BLaER1 treated with 17β-estradiol and CSF1 and Interleukin-3, amounts not matched to agents 10 nM and 100 nM (cell line): ENCODE measurements around the gene WDHD1.

Experiments used
- H3K27ac ChIP-seq, 11 experiments: shearing (Covaris generic); formaldehyde crosslinking; 2 replicates each; pipeline ENCODE4 v1.8.1; 2022
- H3K27me3 ChIP-seq, 11 experiments: shearing (Covaris generic); formaldehyde crosslinking; 2 replicates each; pipeline ENCODE4 v1.8.1; 2022
- H3K36me3 ChIP-seq, 11 experiments: shearing (Covaris generic); formaldehyde crosslinking; 2 replicates each; pipeline ENCODE4 v1.8.1; 2022
- H3K4me1 ChIP-seq, 10 experiments: shearing (Covaris generic); formaldehyde crosslinking; 2 replicates each; pipeline ENCODE4 v1.8.1; 2022
- H3K4me2 ChIP-seq, 11 experiments: shearing (Covaris generic); formaldehyde crosslinking; 2 replicates each; pipeline ENCODE4 v1.8.1; 2022
- H3K4me3 ChIP-seq, 10 experiments: shearing (Covaris generic); formaldehyde crosslinking; 2 replicates each; pipeline ENCODE4 v1.8.1; 2022
- H3K9ac ChIP-seq, 11 experiments: shearing (Covaris generic); formaldehyde crosslinking; 2 replicates each; pipeline ENCODE4 v1.8.1; 2022
- H3K9me3 ChIP-seq, 11 experiments: shearing (Covaris generic); formaldehyde crosslinking; replicated peaks in 1 of 11; 2 replicates each; pipeline ENCODE4 v1.8.1; 2022
- H4K20me1 ChIP-seq, 11 experiments: shearing (Covaris generic); formaldehyde crosslinking; 2 replicates each; pipeline ENCODE4 v1.8.1; 2022
- Cebpa-rat ChIP-seq, 11 experiments: shearing (Covaris generic); IDR thresholded peaks; 2 replicates each; pipeline ENCODE4 v1.8.1; 2022

Gene WDHD1

GRCh38 chr14:54947230-54947629 is 79.7 kb downstream of the WDHD1 start:
- H3K9me3 ChIP-seq, result peaks cover 13 to 16% (median 14%) of the 10 kb centered on the region in 11 experiments

DNA sequence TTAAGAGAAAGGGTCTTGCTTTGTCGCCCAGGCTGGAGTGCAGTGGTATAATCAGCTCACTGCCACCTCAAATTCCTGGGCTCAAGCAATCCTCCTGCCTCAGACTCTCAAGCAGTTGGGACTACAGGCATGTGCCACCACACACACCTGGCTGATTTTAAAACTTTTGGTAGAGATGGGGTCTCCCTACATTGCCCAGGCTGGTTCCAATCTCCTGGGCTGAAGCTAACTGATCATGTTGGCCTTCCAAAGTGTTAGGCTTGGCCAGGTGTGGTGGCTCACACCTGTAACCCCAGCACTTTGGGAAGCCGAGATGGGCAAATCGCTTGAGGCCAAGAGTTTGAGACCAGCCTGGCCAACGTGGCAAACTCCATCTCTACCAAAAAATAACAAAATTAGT is 80.4 kb downstream of the WDHD1 start:
- Histone ChIP-seq H3K27ac (no peak overlapping the region), H3K4me3 (no peak overlapping the region), H3K4me1 (peaks cover 0 to 20% (median 10%) of the 10 kb centered on the region in 10 experiments; a peak in 15 of 20 replicates), H3K36me3 (peaks cover 10 to 78% (median 59%) of the 10 kb centered on the region in 11 experiments), H3K4me2 (no peak overlapping the region), H4K20me1 (no peaks in the 10 kb centered on the region), H3K9ac (no peak overlapping the region), H3K9me3 (peaks cover 13 to 16% (median 14%) of the 10 kb centered on the region in 11 experiments), H3K27me3 (no peaks in the 10 kb centered on the region)
- no peak for TF ChIP-seq Cebpa-rat (IDR thresholded peaks at IDR 0.05)

More at GRCh38 chr14:54947230-54947629, 79.7 kb downstream of the WDHD1 start:
- Histone ChIP-seq H3K36me3 (peaks cover 10 to 71% (median 58%) of the 10 kb centered on the region in 11 experiments), H3K27ac (no peak overlapping the region), H3K4me1 (peaks cover 0 to 20% (median 10%) of the 10 kb centered on the region in 10 experiments; a peak in 15 of 20 replicates), H4K20me1 (no peaks in the 10 kb centered on the region), H3K9ac (no peak overlapping the region), H3K4me2 (peak overlapping the region in 3 of 11 experiments; percentile 6 to 12 (median 7); a peak in 2 of 22 replicates), H3K27me3 (no peaks in the 10 kb centered on the region), H3K4me3 (no peak overlapping the region)
- TF ChIP-seq Cebpa-rat (IDR thresholded peaks at IDR 0.05), result no peak

DNA sequence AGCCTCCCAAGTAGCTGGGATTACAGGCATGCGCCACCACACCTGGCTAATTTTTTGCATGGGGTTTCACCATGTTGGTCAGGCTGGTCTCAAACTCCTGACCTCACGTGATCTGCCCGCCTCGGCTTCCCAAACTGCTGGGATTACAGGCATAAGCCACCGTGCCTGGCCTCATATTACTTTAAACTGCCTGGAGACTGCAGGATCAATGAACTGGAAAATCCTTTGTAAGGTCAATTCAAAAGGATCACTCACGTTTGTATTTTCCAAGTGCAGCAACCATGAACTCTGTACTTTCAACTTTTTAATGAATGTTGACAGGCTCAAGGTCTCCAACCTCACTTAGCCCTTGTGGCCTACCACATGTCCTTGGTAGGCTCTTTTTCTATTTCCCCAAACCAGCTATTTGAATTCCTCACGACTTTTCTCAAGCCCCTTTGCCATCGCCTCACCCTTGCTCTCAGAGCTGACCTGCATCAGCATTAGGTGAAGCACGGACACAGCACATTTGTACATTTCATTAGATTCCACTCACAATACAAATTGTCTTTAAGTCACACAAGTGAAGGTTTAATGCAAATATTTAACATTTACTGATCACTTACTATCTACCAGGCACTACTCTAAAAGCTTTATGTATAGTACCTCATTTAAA is 82.0 kb downstream of the WDHD1 start:
- no peak overlapping the region for H3K4me2 ChIP-seq
- H3K36me3 ChIP-seq, result peaks cover 10 to 95% (median 75%) of the 10 kb centered on the region in 11 experiments
- no peak overlapping the region for H3K27ac ChIP-seq

DNA sequence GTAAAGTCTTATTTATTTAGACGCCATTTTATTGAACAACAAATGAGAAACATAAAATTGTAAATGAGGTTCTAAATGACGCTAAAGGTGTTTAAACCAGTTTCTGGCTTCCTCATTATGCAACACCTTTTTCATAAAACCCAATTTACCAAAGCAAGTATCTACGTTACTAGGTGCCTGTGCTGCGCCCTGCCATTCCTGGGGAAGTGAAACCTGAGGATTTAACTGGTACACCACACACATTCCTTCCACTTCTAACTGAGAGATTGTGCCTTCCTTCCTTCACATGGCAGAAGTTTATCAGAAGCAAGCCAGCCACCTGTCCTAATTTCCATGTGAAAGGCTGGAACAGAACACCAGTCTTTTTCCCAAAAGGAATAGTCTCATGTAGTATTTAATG is 84.0 kb downstream of the WDHD1 start:
- Histone ChIP-seq H3K4me2 (peak overlapping the region in 5 of 11 experiments; percentile 6 to 52 (median 18); a peak in 3 of 22 replicates), H3K27ac (no peak overlapping the region), H3K4me3 (no peak overlapping the region), H3K4me1 (peaks cover 0 to 20% (median 10%) of the 10 kb centered on the region in 10 experiments; a peak in 15 of 20 replicates), H3K9ac (no peak overlapping the region), H4K20me1 (no peaks in the 10 kb centered on the region), H3K9me3 (peaks cover 0 to 2% (median under 1%) of the 10 kb centered on the region in 11 experiments; a peak in 14 of 22 replicates), H3K27me3 (no peaks in the 10 kb centered on the region), H3K36me3 (peaks cover 0 to 98% (median 71%) of the 10 kb centered on the region in 11 experiments; a peak in 20 of 22 replicates)
- no peak for TF ChIP-seq Cebpa-rat (IDR thresholded peaks at IDR 0.05)

More for the DNA sequence above, 82.0 kb downstream of the WDHD1 start:
- peaks cover 13 to 16% (median 14%) of the 10 kb centered on the region in 11 experiments for H3K9me3 ChIP-seq
- H3K27me3 ChIP-seq, result no peaks in the 10 kb centered on the region
- no peak overlapping the region for H3K9ac ChIP-seq
- H3K4me1 ChIP-seq, result peaks cover 0 to 20% (median 10%) of the 10 kb centered on the region in 10 experiments; a peak in 15 of 20 replicates
- no peak overlapping the region for H3K4me3 ChIP-seq
- TF ChIP-seq Cebpa-rat (IDR thresholded peaks at IDR 0.05), result no peak
- H4K20me1 ChIP-seq, result no peaks in the 10 kb centered on the region

GRCh38 chr14:54936816-54937215 is 90.1 kb downstream of the WDHD1 start:
- no peak overlapping the region for H3K9ac ChIP-seq
- H3K27me3 ChIP-seq, result no peaks in the 10 kb centered on the region
- H3K4me3 ChIP-seq, result no peak overlapping the region
- no peaks in the 10 kb centered on the region for H4K20me1 ChIP-seq
- no peaks in the 10 kb centered on the region for H3K9me3 ChIP-seq
- no peak overlapping the region for H3K4me2 ChIP-seq
- no peak overlapping the region for H3K27ac ChIP-seq
- TF ChIP-seq Cebpa-rat (IDR thresholded peaks at IDR 0.05), result no peak
- peaks cover 0 to 57% (median 30%) of the 10 kb centered on the region in 11 experiments; a peak in 20 of 22 replicates for H3K36me3 ChIP-seq
- no peaks in the 10 kb centered on the region for H3K4me1 ChIP-seq

- no peaks in the 10 kb centered on the region for H3K27me3 ChIP-seq
- H3K9ac ChIP-seq, result no peak overlapping the region
- 0 out of 20 replicates have a peak, but pooled peaks cover 0 to 4% (median 0%) of the 10 kb centered on the region in 10 experiments for H3K4me1 ChIP-seq
- H3K4me2 ChIP-seq, result no peak overlapping the region
- H3K27ac ChIP-seq, result no peak overlapping the region
- no peaks in the 10 kb centered on the region for H4K20me1 ChIP-seq
- H3K36me3 ChIP-seq, result peaks cover 0 to 48% (median 23%) of the 10 kb centered on the region in 11 experiments; a peak in 20 of 22 replicates
- no peaks in the 10 kb centered on the region for H3K9me3 ChIP-seq
- no peak for TF ChIP-seq Cebpa-rat (IDR thresholded peaks at IDR 0.05)
- no peak overlapping the region for H3K4me3 ChIP-seq
These were observed 90.9 kb downstream of the WDHD1 start for GRCh38 chr14:54935958-54936357.

- Histone ChIP-seq H3K27me3 (no peaks in the 10 kb centered on the region), H3K9me3 (no peaks in the 10 kb centered on the region), H3K9ac (no peak overlapping the region), H3K4me2 (no peak overlapping the region), H3K36me3 (peaks cover 0 to 40% (median 14%) of the 10 kb centered on the region in 11 experiments; a peak in 20 of 22 replicates), H3K4me1 (0 out of 20 replicates have a peak, but pooled peaks cover 0 to 4% (median 0%) of the 10 kb centered on the region in 10 experiments), H3K4me3 (no peak overlapping the region), H4K20me1 (no peaks in the 10 kb centered on the region), H3K27ac (no peak overlapping the region)
- TF ChIP-seq Cebpa-rat (IDR thresholded peaks at IDR 0.05), result no peak
These were observed 91.8 kb downstream of the WDHD1 start for GRCh38 chr14:54935100-54935499.

DNA sequence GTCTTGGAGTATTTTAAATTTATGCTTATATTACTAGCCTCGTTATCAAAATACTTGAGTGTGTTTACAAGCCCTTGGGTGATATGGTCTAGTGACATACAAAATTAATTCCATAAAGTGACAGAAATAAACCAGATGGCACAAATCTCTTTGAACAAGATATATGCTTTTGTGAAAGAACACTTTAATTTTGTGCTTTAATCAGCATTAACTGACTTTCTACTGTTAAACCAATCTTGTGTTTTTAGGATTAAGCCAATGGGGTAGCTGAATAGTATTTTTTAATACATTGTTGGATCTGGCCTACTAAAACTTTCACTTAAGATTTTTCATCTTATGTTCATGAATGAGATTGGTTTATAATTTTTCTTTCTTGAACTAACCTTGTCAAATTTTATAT is 93.9 kb downstream of the WDHD1 start:
- no peak for TF ChIP-seq Cebpa-rat (IDR thresholded peaks at IDR 0.05)
- no peaks in the 10 kb centered on the region for H4K20me1 ChIP-seq

GRCh38 chr14:54931598-54932340 is 95.1 kb downstream of the WDHD1 start:
- H3K4me1 ChIP-seq, result 0 out of 20 replicates have a peak, but pooled peaks cover 0 to 4% (median 0%) of the 10 kb centered on the region in 10 experiments
- H3K36me3 ChIP-seq, result peaks cover 0 to 9% (median 0%) of the 10 kb centered on the region in 11 experiments; a peak in 5 of 22 replicates
- H3K4me2 ChIP-seq, result no peak overlapping the region
- H3K9me3 ChIP-seq, result no peaks in the 10 kb centered on the region
- H3K4me3 ChIP-seq, result no peak overlapping the region
- H4K20me1 ChIP-seq, result no peaks in the 10 kb centered on the region
- no peaks in the 10 kb centered on the region for H3K27me3 ChIP-seq
- no peak overlapping the region for H3K9ac ChIP-seq
- no peak for TF ChIP-seq Cebpa-rat (IDR thresholded peaks at IDR 0.05)
- H3K27ac ChIP-seq, result no peak overlapping the region

More for the DNA sequence above, 93.9 kb downstream of the WDHD1 start:
- Histone ChIP-seq H3K9ac (no peak overlapping the region), H3K4me2 (no peak overlapping the region), H3K27me3 (no peaks in the 10 kb centered on the region), H3K4me1 (0 out of 20 replicates have a peak, but pooled peaks cover 0 to 4% (median 0%) of the 10 kb centered on the region in 10 experiments), H3K4me3 (no peak overlapping the region), H3K27ac (no peak overlapping the region), H3K9me3 (no peaks in the 10 kb centered on the region), H3K36me3 (peaks cover 0 to 19% (median 2%) of the 10 kb centered on the region in 11 experiments; a peak in 9 of 22 replicates)
